HEK293T (cell line): ENCODE data around the gene CPED1.

ENCODE experiments used
- BHLHE40 ChIP-seq: fragments of 450-650 bp; IDR thresholded peaks from 2 replicates; pipeline ENCODE4 v1.6.1; 2016; ENCODE audit warnings: mild to moderate bottlenecking, moderate library complexity, borderline replicate concordance
- ELF4 ChIP-seq: fragments of 450-650 bp; IDR thresholded peaks from 2 replicates; pipeline ENCODE4 v1.6.1; 2017; ENCODE audit warnings: antibody characterized with exemption
- FOXA1 ChIP-seq: fragments of 450-650 bp; IDR thresholded peaks from 2 replicates; pipeline ENCODE4 v1.6.1; 2016; ENCODE audit warnings: mild to moderate bottlenecking
- FOXK2 ChIP-seq: fragments of 450-650 bp; IDR thresholded peaks from 2 replicates; pipeline ENCODE4 v1.6.1; 2016; ENCODE audit warnings: mild to moderate bottlenecking
- FOXM1 ChIP-seq: fragments of 450-650 bp; IDR thresholded peaks from 2 replicates; pipeline ENCODE4 v1.6.1; 2017; ENCODE audit warnings: mild to moderate bottlenecking, borderline replicate concordance
- HDGF ChIP-seq: fragments of 450-650 bp; IDR thresholded peaks from 2 replicates; pipeline ENCODE4 v1.6.1; 2017; ENCODE audit warnings: antibody characterized with exemption, borderline replicate concordance
- L3MBTL2 ChIP-seq: fragments of 450-650 bp; conservative IDR thresholded peaks from 2 replicates; pipeline ENCODE4 v1.6.1; 2016; ENCODE audit warnings: mild to moderate bottlenecking
- PKNOX1 ChIP-seq: fragments of 450-650 bp; IDR thresholded peaks from 2 replicates; pipeline ENCODE4 v1.6.1; 2016
- SUZ12 ChIP-seq: fragments of 450-650 bp; IDR thresholded peaks from 2 replicates; pipeline ENCODE4 v1.6.1; 2016; ENCODE audit warnings: mild to moderate bottlenecking
- TARDBP ChIP-seq: fragments of 450-650 bp; IDR thresholded peaks from 2 replicates; pipeline ENCODE4 v1.6.1; 2016
- ZNF384 ChIP-seq: fragments of 450-650 bp; IDR thresholded peaks from 2 replicates; pipeline ENCODE4 v1.6.1; 2016

DNA sequence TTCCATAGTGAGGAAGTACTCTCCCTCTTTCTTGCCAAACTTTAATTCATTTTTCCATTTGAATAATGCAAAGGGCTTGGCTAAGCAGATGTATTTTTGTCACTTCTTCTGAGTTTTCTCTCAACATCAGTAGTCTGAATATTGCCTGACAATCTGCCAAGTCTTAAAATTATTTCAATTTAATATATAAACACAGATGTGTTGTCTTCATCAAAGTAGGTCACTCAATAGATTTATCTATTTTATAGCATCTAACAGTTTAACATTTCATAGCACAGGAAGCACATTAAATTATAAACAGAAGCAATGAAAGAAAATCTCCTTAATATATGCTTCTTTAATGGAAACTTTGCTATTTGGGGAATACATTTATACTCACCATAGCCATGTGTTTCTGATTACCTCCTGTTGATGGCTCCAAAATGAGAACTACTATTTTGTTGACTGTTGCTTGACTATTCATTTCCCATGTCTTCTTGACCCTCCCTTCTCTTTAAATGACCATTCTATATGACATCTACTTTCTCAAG lies 4.5 kb downstream of the CPED1 start:
- TF ChIP-seq SUZ12 (no peak), FOXM1 (no peak), TARDBP (no peak), FOXA1 (no peak), ZNF384 (no peak), HDGF (no peak), ELF4 (no peak), FOXK2 (no peak), L3MBTL2 (no peak), BHLHE40 (no peak), PKNOX1 (no peak)
